ENCODE data around the gene TNRC6C. TPM values are rescaled to one million over a fixed set of nuclear protein-coding genes. Genes with fewer than 3 reads are reported as not detected.

The TNRC6C gene
- total RNA-seq, 1 donor from 2014 or later: 16.0 TPM

GRCh38 chr17:78040440-78041385 lies 82.2 kb downstream of the TNRC6C start:
- intact Hi-C loops (cut with micrococcal nuclease): no loop called here
- Mint-ChIP-seq H3K36me3 (ENCODE audit: low read depth) (peaks cover 19% of the 10 kb centered on the region), H3K27ac (peak overlapping the region; percentile 68), H3K4me3 (peak overlapping the region; percentile 77), H3K27me3 (no peaks in the 10 kb centered on the region), H3K9me3 (no peaks in the 10 kb centered on the region), H3K4me1 (peaks cover 7% of the 10 kb centered on the region)
- DNase-seq: peak; percentile 70

GRCh38 chr17:78041386-78042179 lies 83.1 kb downstream of the TNRC6C start:
- DNase-seq: no peak
- H3K27ac Mint-ChIP-seq: peak overlapping the region; percentile 55
- H3K4me3 Mint-ChIP-seq: peak overlapping the region; percentile 77
- intact Hi-C loops (cut with micrococcal nuclease): no loop called here
- peaks cover 7% of the 10 kb centered on the region for H3K4me1 Mint-ChIP-seq
- H3K9me3 Mint-ChIP-seq: no peaks in the 10 kb centered on the region
- H3K36me3 Mint-ChIP-seq (ENCODE audit: low read depth): peaks cover 19% of the 10 kb centered on the region
- no peaks in the 10 kb centered on the region for H3K27me3 Mint-ChIP-seq

- Mint-ChIP-seq H3K4me1 (peaks cover 7% of the 10 kb centered on the region), H3K9me3 (no peaks in the 10 kb centered on the region), H3K27ac (no peak overlapping the region), H3K27me3 (no peaks in the 10 kb centered on the region), H3K36me3 (ENCODE audit: low read depth) (peaks cover 16% of the 10 kb centered on the region), H3K4me3 (no peak overlapping the region)
- DNase-seq: no peak
- intact Hi-C loops (cut with micrococcal nuclease): no loop called here
These were observed 84.0 kb downstream of the TNRC6C start for GRCh38 chr17:78042542-78042941.

GRCh38 chr17:78043031-78043430 lies 84.5 kb downstream of the TNRC6C start:
- Mint-ChIP-seq H3K4me1 (peaks cover 7% of the 10 kb centered on the region), H3K4me3 (no peak overlapping the region), H3K36me3 (ENCODE audit: low read depth) (peaks cover 13% of the 10 kb centered on the region), H3K27ac (no peak overlapping the region), H3K27me3 (no peaks in the 10 kb centered on the region), H3K9me3 (no peaks in the 10 kb centered on the region)
- intact Hi-C loops (cut with micrococcal nuclease): no loop called here
- no peak for DNase-seq

GRCh38 chr17:78044280-78044835 lies 85.9 kb downstream of the TNRC6C start:
- Mint-ChIP-seq H3K4me1 (peaks cover 7% of the 10 kb centered on the region), H3K27me3 (no peaks in the 10 kb centered on the region), H3K4me3 (no peak overlapping the region), H3K9me3 (no peaks in the 10 kb centered on the region), H3K36me3 (ENCODE audit: low read depth) (peaks cover 19% of the 10 kb centered on the region), H3K27ac (no peak overlapping the region)
- no peak for DNase-seq
- intact Hi-C loops (cut with micrococcal nuclease): no loop called here

- peak; percentile 40 for DNase-seq
- no peaks in the 10 kb centered on the region for H3K9me3 Mint-ChIP-seq
- H3K4me1 Mint-ChIP-seq: peaks cover 12% of the 10 kb centered on the region
- H3K27ac Mint-ChIP-seq: no peak overlapping the region
- H3K36me3 Mint-ChIP-seq (ENCODE audit: low read depth): peaks cover 28% of the 10 kb centered on the region
- no peak overlapping the region for H3K4me3 Mint-ChIP-seq
- no peaks in the 10 kb centered on the region for H3K27me3 Mint-ChIP-seq
- intact Hi-C loops (cut with micrococcal nuclease): no loop called here
These were observed 86.8 kb downstream of the TNRC6C start for GRCh38 chr17:78045316-78045715.

- no peak for DNase-seq
- Mint-ChIP-seq H3K36me3 (ENCODE audit: low read depth) (peaks cover 36% of the 10 kb centered on the region), H3K4me3 (no peak overlapping the region), H3K4me1 (peaks cover 8% of the 10 kb centered on the region), H3K27me3 (no peaks in the 10 kb centered on the region), H3K27ac (no peak overlapping the region), H3K9me3 (no peaks in the 10 kb centered on the region)
- intact Hi-C loops (cut with micrococcal nuclease): no loop called here
These were observed 88.4 kb downstream of the TNRC6C start for GRCh38 chr17:78046923-78047322.

- Mint-ChIP-seq H3K27ac (no peak overlapping the region), H3K4me3 (no peak overlapping the region), H3K36me3 (ENCODE audit: low read depth) (peaks cover 29% of the 10 kb centered on the region), H3K9me3 (no peaks in the 10 kb centered on the region), H3K4me1 (peaks cover 8% of the 10 kb centered on the region), H3K27me3 (no peaks in the 10 kb centered on the region)
- no peak for DNase-seq
- intact Hi-C loops (cut with micrococcal nuclease): no loop called here
These were observed 90.1 kb downstream of the TNRC6C start for GRCh38 chr17:78048346-78049292.

- intact Hi-C loops (cut with micrococcal nuclease): no loop called here
- Mint-ChIP-seq H3K36me3 (ENCODE audit: low read depth) (peaks cover 26% of the 10 kb centered on the region), H3K4me3 (no peak overlapping the region), H3K9me3 (no peaks in the 10 kb centered on the region), H3K27ac (no peak overlapping the region), H3K27me3 (no peaks in the 10 kb centered on the region), H3K4me1 (peaks cover 8% of the 10 kb centered on the region)
- DNase-seq: peak; percentile 53
These were observed 91.1 kb downstream of the TNRC6C start for GRCh38 chr17:78049609-78050008.

- peaks cover 26% of the 10 kb centered on the region for H3K36me3 Mint-ChIP-seq (ENCODE audit: low read depth)
- no peak overlapping the region for H3K27ac Mint-ChIP-seq
- no peak for DNase-seq
- H3K4me3 Mint-ChIP-seq: no peak overlapping the region
- intact Hi-C loops (cut with micrococcal nuclease): no loop called here
- H3K4me1 Mint-ChIP-seq: peaks cover 5% of the 10 kb centered on the region
- no peaks in the 10 kb centered on the region for H3K27me3 Mint-ChIP-seq
- no peaks in the 10 kb centered on the region for H3K9me3 Mint-ChIP-seq
These were observed 92.9 kb downstream of the TNRC6C start for GRCh38 chr17:78051186-78051972.

GRCh38 chr17:78053777-78054468 lies 95.4 kb downstream of the TNRC6C start:
- Mint-ChIP-seq H3K36me3 (ENCODE audit: low read depth) (peaks cover 18% of the 10 kb centered on the region), H3K9me3 (no peaks in the 10 kb centered on the region), H3K4me1 (peaks cover 5% of the 10 kb centered on the region), H3K27me3 (no peaks in the 10 kb centered on the region), H3K4me3 (no peak overlapping the region), H3K27ac (no peak overlapping the region)
- intact Hi-C loops (cut with micrococcal nuclease): no loop called here
- DNase-seq: no peak

GRCh38 chr17:78057113-78057740 lies 98.7 kb downstream of the TNRC6C start:
- intact Hi-C loops (cut with micrococcal nuclease): no loop called here
- Mint-ChIP-seq H3K27me3 (no peaks in the 10 kb centered on the region), H3K4me1 (no peaks in the 10 kb centered on the region), H3K36me3 (ENCODE audit: low read depth) (no peaks in the 10 kb centered on the region), H3K9me3 (no peaks in the 10 kb centered on the region), H3K4me3 (no peak overlapping the region), H3K27ac (no peak overlapping the region)
- DNase-seq: no peak
